ENCODE measurements around the gene RCC2.

RCC2 gene

DNA sequence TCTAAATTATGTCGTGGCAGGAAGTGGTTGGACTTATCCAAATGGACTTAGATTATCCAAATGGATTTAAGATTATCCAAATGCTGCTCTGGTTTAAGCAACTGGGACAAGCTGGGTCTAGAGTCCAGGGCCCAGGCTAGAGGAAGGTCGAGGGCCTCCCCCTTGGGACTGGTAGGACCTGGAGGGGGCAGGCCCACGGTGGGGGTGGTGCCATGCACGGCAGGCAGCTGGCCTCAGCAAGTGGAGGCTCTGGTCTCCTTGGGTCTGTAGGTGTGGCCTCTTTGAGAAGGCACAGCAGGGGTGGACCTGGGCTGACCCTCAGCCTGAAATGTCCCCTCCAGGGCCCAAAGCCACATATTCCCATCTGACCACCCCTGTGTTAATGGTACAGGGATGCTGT lies 37.6 kb downstream of the RCC2 start:
- no peak for TF ChIP-seq TEAD4 (IDR thresholded peaks at IDR 0.05)
- TF ChIP-seq, protein P1, sequence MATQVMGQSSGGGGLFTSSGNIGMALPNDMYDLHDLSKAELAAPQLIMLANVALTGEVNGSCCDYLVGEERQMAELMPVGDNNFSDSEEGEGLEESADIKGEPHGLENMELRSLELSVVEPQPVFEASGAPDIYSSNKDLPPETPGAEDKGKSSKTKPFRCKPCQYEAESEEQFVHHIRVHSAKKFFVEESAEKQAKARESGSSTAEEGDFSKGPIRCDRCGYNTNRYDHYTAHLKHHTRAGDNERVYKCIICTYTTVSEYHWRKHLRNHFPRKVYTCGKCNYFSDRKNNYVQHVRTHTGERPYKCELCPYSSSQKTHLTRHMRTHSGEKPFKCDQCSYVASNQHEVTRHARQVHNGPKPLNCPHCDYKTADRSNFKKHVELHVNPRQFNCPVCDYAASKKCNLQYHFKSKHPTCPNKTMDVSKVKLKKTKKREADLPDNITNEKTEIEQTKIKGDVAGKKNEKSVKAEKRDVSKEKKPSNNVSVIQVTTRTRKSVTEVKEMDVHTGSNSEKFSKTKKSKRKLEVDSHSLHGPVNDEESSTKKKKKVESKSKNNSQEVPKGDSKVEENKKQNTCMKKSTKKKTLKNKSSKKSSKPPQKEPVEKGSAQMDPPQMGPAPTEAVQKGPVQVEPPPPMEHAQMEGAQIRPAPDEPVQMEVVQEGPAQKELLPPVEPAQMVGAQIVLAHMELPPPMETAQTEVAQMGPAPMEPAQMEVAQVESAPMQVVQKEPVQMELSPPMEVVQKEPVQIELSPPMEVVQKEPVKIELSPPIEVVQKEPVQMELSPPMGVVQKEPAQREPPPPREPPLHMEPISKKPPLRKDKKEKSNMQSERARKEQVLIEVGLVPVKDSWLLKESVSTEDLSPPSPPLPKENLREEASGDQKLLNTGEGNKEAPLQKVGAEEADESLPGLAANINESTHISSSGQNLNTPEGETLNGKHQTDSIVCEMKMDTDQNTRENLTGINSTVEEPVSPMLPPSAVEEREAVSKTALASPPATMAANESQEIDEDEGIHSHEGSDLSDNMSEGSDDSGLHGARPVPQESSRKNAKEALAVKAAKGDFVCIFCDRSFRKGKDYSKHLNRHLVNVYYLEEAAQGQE (IDR thresholded peaks at IDR 0.05; ENCODE audit: low read depth) = no peak
- TF ChIP-seq TAF1 (IDR thresholded peaks at IDR 0.05; ENCODE audit: low read depth) = no peak
- no peak for TF ChIP-seq EGR1 (IDR thresholded peaks at IDR 0.05)
- TF ChIP-seq CEBPB (IDR thresholded peaks at IDR 0.05) = no peak
- no peak for TF ChIP-seq YY1 (IDR thresholded peaks at IDR 0.05; ENCODE audit: low read depth)
- TF ChIP-seq CREB1 (IDR thresholded peaks at IDR 0.05; ENCODE audit: low read depth) = no peak
- no peak for TF ChIP-seq RAD21 (IDR thresholded peaks at IDR 0.05; ENCODE audit: low read depth)
- TF ChIP-seq, protein P2, sequence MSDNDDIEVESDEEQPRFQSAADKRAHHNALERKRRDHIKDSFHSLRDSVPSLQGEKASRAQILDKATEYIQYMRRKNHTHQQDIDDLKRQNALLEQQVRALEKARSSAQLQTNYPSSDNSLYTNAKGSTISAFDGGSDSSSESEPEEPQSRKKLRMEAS (IDR thresholded peaks at IDR 0.05) = no peak
- no peak for TF ChIP-seq ZBTB7A (IDR thresholded peaks at IDR 0.05; ENCODE audit: low read depth)
- no peak for TF ChIP-seq FOXM1 (IDR thresholded peaks at IDR 0.05; ENCODE audit: borderline replicate concordance, low read depth)
- TF ChIP-seq TCF12 (IDR thresholded peaks at IDR 0.05; ENCODE audit: low read depth) = no peak
- no peak for TF ChIP-seq NFIC (IDR thresholded peaks at IDR 0.05)
- TF ChIP-seq, protein P3, sequence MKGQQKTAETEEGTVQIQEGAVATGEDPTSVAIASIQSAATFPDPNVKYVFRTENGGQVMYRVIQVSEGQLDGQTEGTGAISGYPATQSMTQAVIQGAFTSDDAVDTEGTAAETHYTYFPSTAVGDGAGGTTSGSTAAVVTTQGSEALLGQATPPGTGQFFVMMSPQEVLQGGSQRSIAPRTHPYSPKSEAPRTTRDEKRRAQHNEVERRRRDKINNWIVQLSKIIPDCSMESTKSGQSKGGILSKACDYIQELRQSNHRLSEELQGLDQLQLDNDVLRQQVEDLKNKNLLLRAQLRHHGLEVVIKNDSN (IDR thresholded peaks at IDR 0.05) = no peak
- TF ChIP-seq EP300 (IDR thresholded peaks at IDR 0.05; ENCODE audit: borderline replicate concordance) = no peak

DNA sequence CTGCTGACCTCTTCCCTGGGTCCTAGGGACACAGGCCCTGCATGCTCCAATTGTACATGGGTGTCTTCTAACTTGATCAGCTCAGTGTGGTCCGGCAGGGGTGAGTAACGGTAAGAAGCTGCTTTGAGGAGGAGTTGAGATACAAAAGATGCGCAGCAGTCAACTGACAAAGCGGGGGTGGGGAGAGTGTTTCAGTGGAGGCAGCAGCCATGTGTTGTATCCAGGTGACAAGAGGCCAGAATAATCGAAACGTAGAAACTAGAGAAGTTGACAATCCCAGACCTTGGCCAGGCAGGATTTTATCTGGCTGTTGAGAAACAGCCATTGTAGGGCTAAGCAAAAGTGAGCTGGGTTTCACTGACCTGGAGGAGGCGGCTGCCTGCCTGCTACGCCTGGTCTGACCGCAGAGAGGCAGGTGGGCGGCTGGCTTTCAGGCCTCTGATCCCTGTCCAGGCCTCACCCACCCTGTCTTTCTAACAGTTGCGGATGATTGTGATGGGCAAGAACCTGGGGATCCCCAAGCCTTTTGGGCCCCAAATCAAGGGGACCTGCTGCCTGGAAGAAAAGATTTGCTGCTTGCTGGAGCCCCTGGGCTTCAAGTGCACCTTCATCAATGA lies 38.6 kb downstream of the RCC2 start:
- TF ChIP-seq TAF1 (IDR thresholded peaks at IDR 0.05; ENCODE audit: low read depth) = no peak
- TF ChIP-seq ZBTB7A (IDR thresholded peaks at IDR 0.05; ENCODE audit: low read depth) = no peak
- TF ChIP-seq CREB1 (IDR thresholded peaks at IDR 0.05; ENCODE audit: low read depth) = no peak
- TF ChIP-seq FOXM1 (IDR thresholded peaks at IDR 0.05; ENCODE audit: borderline replicate concordance, low read depth) = no peak
- TF ChIP-seq, protein P3 (IDR thresholded peaks at IDR 0.05) = no peak
- TF ChIP-seq EP300 (IDR thresholded peaks at IDR 0.05; ENCODE audit: borderline replicate concordance) = no peak
- TF ChIP-seq EGR1 (IDR thresholded peaks at IDR 0.05) = no peak
- TF ChIP-seq TCF12 (IDR thresholded peaks at IDR 0.05; ENCODE audit: low read depth) = no peak
- TF ChIP-seq, protein P1 (IDR thresholded peaks at IDR 0.05; ENCODE audit: low read depth) = no peak
- TF ChIP-seq RAD21 (IDR thresholded peaks at IDR 0.05; ENCODE audit: low read depth) = no peak
- TF ChIP-seq, protein P2 (IDR thresholded peaks at IDR 0.05) = no peak

DNA sequence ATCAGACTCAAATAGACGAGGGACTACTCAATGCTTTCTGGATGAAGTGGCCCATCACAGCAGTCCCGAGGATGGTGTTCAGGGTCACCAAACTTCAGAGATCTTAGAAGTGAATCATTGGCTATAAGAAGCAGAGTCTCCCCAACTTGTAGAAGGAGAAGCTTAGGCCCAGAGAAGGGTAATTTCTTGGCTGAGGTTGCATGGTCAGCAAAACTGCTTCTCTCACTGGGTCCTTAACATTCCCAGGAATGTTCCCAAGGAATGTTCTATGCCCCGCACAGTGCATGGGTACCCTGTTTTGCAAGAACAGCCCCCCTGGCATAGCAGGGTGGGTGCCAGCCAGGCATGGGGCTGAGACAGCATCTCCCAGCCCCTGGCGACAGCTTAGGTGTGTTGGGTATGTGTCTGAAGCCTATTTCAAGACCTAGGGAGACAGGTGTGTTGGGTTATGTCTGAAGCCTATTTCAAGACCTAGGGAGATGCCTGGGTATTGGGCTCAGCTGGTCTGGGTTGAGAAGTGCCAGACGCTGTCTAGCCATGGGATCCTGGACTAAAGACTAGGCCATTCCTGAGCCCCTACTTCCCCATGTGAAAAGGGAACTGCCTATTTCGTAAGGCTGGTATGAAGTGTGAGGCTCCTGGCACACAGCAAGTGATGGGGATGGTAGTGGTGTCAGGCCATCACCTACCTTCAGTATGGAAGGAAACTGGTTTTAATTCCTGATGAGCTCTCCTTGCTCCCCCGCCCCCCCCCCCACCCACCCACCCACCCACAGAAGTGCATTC lies 41.4 kb downstream of the RCC2 start:
- TF ChIP-seq, protein P3 (IDR thresholded peaks at IDR 0.05) = no peak
- TF ChIP-seq ZBTB7A (IDR thresholded peaks at IDR 0.05; ENCODE audit: low read depth) = no peak
- TF ChIP-seq, protein P1 (IDR thresholded peaks at IDR 0.05; ENCODE audit: low read depth) = no peak
- TF ChIP-seq NFIC (IDR thresholded peaks at IDR 0.05) = no peak
- TF ChIP-seq TAF1 (IDR thresholded peaks at IDR 0.05; ENCODE audit: low read depth) = no peak
- no peak for TF ChIP-seq EP300 (IDR thresholded peaks at IDR 0.05; ENCODE audit: borderline replicate concordance)
- no peak for TF ChIP-seq RAD21 (IDR thresholded peaks at IDR 0.05; ENCODE audit: low read depth)
- TF ChIP-seq FOXM1 (IDR thresholded peaks at IDR 0.05; ENCODE audit: borderline replicate concordance, low read depth) = no peak
- TF ChIP-seq YY1 (IDR thresholded peaks at IDR 0.05; ENCODE audit: low read depth) = no peak
- no peak for TF ChIP-seq TCF12 (IDR thresholded peaks at IDR 0.05; ENCODE audit: low read depth)
- TF ChIP-seq, protein P2 (IDR thresholded peaks at IDR 0.05) = no peak
- TF ChIP-seq CEBPB (IDR thresholded peaks at IDR 0.05) = no peak
- TF ChIP-seq TEAD4 (IDR thresholded peaks at IDR 0.05) = no peak
- no peak for TF ChIP-seq EGR1 (IDR thresholded peaks at IDR 0.05)
- TF ChIP-seq CREB1 (IDR thresholded peaks at IDR 0.05; ENCODE audit: low read depth) = no peak

All from Ishikawa (cell line).